Neural progenitor cell (in vitro differentiated cells): ENCODE measurements around the gene ITPR1.

Source experiments
- CTCF ChIP-seq: fragments of 200-600 bp; sonication (generic); IDR thresholded peaks from 2 replicates; pipeline ENCODE4 v1.5.1; 2017; ENCODE audit warnings: antibody characterized with exemption, mild to moderate bottlenecking
- EZH2 ChIP-seq: fragments of 200-600 bp; sonication (generic); IDR thresholded peaks from 2 replicates; pipeline ENCODE4 v1.6.1; 2017; ENCODE audit warnings: antibody characterized with exemption, mild to moderate bottlenecking, moderate library complexity
- EZH2phosphoT487 ChIP-seq: fragments of 200-600 bp; sonication (generic); IDR thresholded peaks from 2 replicates; pipeline ENCODE4 v1.6.1; 2017; ENCODE audit warnings: antibody characterized with exemption

DNA sequence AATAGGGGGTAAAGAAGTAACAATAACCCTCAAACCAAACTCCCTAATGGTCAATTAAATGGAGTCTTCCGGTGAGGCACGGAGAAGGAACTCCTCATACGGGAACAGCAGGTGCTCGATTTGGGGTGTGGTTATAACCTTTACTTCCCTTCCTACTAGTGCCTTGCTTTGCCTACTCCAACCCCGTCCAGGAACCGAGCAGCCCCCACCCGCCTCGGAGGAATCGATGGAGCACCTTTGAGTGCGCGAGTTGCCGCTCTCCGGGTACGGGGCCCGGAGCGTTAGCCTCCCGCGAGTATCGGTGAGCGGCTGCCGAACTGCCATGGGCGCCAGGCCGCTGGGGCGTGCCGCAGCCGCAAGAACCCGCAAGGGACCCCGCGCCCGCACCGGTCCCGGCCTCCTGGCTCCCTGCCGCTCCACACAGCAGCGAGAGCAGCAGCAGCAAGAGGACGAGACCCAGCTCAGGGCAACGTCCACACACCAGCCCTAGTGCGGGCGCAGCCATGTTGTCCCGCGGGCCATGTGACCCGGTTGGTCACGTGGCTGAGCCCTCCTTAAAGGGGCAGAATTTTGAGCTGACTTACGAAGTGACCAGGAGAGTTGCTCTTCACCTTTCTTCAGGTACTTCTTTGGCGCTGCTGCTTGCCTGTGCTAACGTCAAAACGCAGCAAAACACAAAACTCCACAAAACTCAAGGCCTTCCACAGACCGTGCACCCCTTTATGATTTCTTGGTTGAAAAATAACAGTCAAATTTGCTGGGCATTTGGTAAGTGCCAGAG, 26.2 kb upstream of the ITPR1 start, which contains the start of gene SUMF1:
- TF ChIP-seq CTCF (no peak), EZH2 (no peak), EZH2phosphoT487 (no peak)
